Tibial artery (tissue), 4 donors: ENCODE data around the gene ATF5.
"Not testable (repeated sequence)": the region's sequence is repeated elsewhere in the genome, so short reads cannot be mapped to it uniquely, and the experiment has no call there.

Source experiments
- DNase-seq, 2 donors: peaks; one replicate each; pipeline ENCODE4 v3.0.0-alpha.2; 2019
- H3K27ac ChIP-seq, 2 donors: fragments of 200-600 bp; sonication (generic) in 1 of 2; 1 replicate in 1 of 2; 2 replicates in 1 of 2; pipeline ENCODE4 v1.5.1; 2018 to 2019; ENCODE audit warnings: mild to moderate bottlenecking in 1 of 2
- H3K27me3 ChIP-seq, 2 donors: fragments of 200-600 bp; sonication (generic) in 1 of 2; one replicate each; pipeline versions ENCODE4 v1.5.1 to v1.6.0; 2016 to 2019
- H3K36me3 ChIP-seq, 3 donors: fragments of 200-600 bp; sonication (generic) in 2 of 3; one replicate each; pipeline ENCODE4 v1.5.1; 2016 to 2019; ENCODE audit warnings: mild to moderate bottlenecking in 2 of 3
- H3K4me1 ChIP-seq, 4 donors: fragments of 200-600 bp; sonication (generic) in 2 of 4; 1 replicate in 3 of 4; 2 replicates in 1 of 4; pipeline ENCODE4 v1.5.1; 2016 to 2019
- H3K4me3 ChIP-seq, 2 donors: fragments of 200-600 bp; sonication (generic) in 1 of 2; 1 replicate in 1 of 2; 2 replicates in 1 of 2; pipeline ENCODE4 v1.5.1; 2018 to 2019; ENCODE audit warnings: mild to moderate bottlenecking in 2 of 2
- H3K9me3 ChIP-seq, 3 donors: fragments of 200-600 bp; sonication (generic) in 1 of 3; one replicate each; pipeline ENCODE4 v1.5.1; 2016 to 2019
- CTCF ChIP-seq, 2 experiments: fragments of 200-600 bp in 1 of 2; fragments of 450-650 bp in 1 of 2; IDR thresholded peaks; one replicate each; pipeline ENCODE4 v1.5.1; 2017 to 2019; ENCODE audit warnings: antibody characterized with exemption in 2 of 2, mild to moderate bottlenecking in 1 of 2, moderate library complexity in 1 of 2
- intact Hi-C: fragments of 100-400 bp; cut with DNase I; formaldehyde crosslinking; loops from one replicate; pipeline ENCODE4 v1.15.0; 2023; ENCODE audit warnings: low total_unique reads

ATF5 gene

GRCh38 chr19:49938662-49939061 lies 9.7 kb downstream of the ATF5 start:
- H3K27me3 ChIP-seq: peaks cover 0 to 14% of the 10 kb centered on the region in 2 donors
- TF ChIP-seq CTCF (IDR thresholded peaks at IDR 0.05): no peak
- H3K9me3 ChIP-seq: no peaks in the 10 kb centered on the region
- no peaks in the 10 kb centered on the region for H3K36me3 ChIP-seq
- no peak overlapping the region for H3K4me3 ChIP-seq
- intact Hi-C loops: loop anchor here (5.0 to 10.0 kb wide), 2 partner anchors 44 to 196 kb away; no protein-coding TSS in a partner anchor
- H3K27ac ChIP-seq: no peak overlapping the region
- DNase-seq: no peak
- peaks cover 0 to 9% (median 4%) of the 10 kb centered on the region in 4 donors for H3K4me1 ChIP-seq

GRCh38 chr19:49939721-49940481 lies 10.9 kb downstream of the ATF5 start:
- intact Hi-C loops: loop anchor here (5.0 to 10.0 kb wide), 2 partner anchors 42 to 195 kb away; no protein-coding TSS in a partner anchor
- no peak overlapping the region for H3K4me3 ChIP-seq
- no peak for TF ChIP-seq CTCF (IDR thresholded peaks at IDR 0.05)
- no peaks in the 10 kb centered on the region for H3K36me3 ChIP-seq
- H3K9me3 ChIP-seq: no peaks in the 10 kb centered on the region
- H3K4me1 ChIP-seq: peaks cover 0 to 9% (median 4%) of the 10 kb centered on the region in 4 donors
- H3K27me3 ChIP-seq: peaks cover 0 to 14% of the 10 kb centered on the region in 2 donors
- no peak overlapping the region for H3K27ac ChIP-seq
- DNase-seq: no peak

DNA sequence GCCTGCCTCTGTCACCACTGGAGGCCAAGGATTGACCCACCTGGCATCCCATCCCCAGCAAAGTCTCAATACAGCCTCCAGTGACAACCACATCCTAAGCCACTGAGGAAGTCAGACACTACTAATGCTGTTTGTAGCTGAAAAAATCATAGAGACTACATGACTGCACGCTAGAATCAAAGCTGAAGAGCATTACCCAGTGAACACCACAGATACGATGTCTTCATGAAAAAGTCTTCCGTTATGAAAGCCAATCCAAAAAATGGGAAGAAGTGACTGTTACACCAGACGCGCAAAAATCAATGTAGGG lies 11.4 kb downstream of the ATF5 start:
- Histone ChIP-seq H3K9me3 (no peaks in the 10 kb centered on the region), H3K36me3 (no peaks in the 10 kb centered on the region), H3K4me3 (no peak overlapping the region), H3K27me3 (peaks cover 0 to 14% of the 10 kb centered on the region in 2 donors), H3K4me1 (peaks cover 0 to 9% (median 4%) of the 10 kb centered on the region in 4 donors), H3K27ac (no peak overlapping the region)
- no peak for TF ChIP-seq CTCF (IDR thresholded peaks at IDR 0.05)
- intact Hi-C loops: no loop called here
- no peak for DNase-seq

- H3K27ac ChIP-seq, H3K4me1 ChIP-seq, H3K36me3 ChIP-seq, H3K9me3 ChIP-seq, DNase-seq, H3K4me3 ChIP-seq, intact Hi-C loops: not testable (repeated sequence)
- H3K27me3 ChIP-seq: peaks cover 0 to 29% of the 10 kb centered on the region in 2 donors
Measured at GRCh38 chr19:49944567-49944966, 15.6 kb downstream of the ATF5 start.

DNA sequence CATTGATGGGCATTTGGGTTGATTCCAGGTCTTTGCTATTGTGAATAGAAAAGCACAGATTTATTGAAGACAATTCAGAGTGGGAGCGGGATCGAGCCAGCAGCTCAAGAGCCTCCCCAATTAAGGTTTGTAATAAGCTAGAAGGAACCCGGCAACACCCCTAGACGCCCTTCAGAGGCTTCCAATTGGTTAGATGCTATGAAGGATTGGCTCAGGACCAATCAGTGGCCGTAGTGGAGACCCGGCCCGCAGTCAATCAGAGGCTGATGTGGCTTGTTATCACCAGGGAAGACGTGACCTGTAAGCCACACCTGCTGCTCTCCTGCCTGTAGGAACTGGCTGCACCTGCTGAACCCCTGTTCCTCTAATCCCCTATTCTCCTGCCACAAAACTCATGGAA lies 17.4 kb downstream of the ATF5 start:
- Histone ChIP-seq H3K9me3 (no peaks in the 10 kb centered on the region), H3K4me1 (peaks cover 0 to 2% (median 0%) of the 10 kb centered on the region in 4 donors), H3K27me3 (peaks cover 0 to 32% of the 10 kb centered on the region in 2 donors), H3K36me3 (no peaks in the 10 kb centered on the region), H3K4me3 (no peak overlapping the region), H3K27ac (no peak overlapping the region)
- no peak for DNase-seq
- TF ChIP-seq CTCF (IDR thresholded peaks at IDR 0.05): no peak
- intact Hi-C loops: no loop called here

- Histone ChIP-seq H3K4me3 (no peak overlapping the region), H3K27me3 (peaks cover 0 to 29% of the 10 kb centered on the region in 2 donors), H3K9me3 (no peaks in the 10 kb centered on the region), H3K4me1 (peaks cover 0 to 30% (median 14%) of the 10 kb centered on the region in 4 donors), H3K27ac (no peak overlapping the region), H3K36me3 (no peaks in the 10 kb centered on the region)
- intact Hi-C loops: no loop called here
- no peak for DNase-seq
- no peak for TF ChIP-seq CTCF (IDR thresholded peaks at IDR 0.05)
Measured at GRCh38 chr19:49949742-49950589, 21.0 kb downstream of the ATF5 start.
